ENCODE measurements around the gene ITPKC. TPM values are rescaled to one million over a fixed set of nuclear protein-coding genes. Genes with fewer than 3 reads are reported as not detected.

ITPKC gene
- total and polyA plus RNA-seq, 9 of the 15 experiments (the other 6 are each of a cell fraction or from before 2014, with no cell fraction given) = 0.08 to 9.3 (median 5.8) TPM

- TF ChIP-seq, protein P1, sequence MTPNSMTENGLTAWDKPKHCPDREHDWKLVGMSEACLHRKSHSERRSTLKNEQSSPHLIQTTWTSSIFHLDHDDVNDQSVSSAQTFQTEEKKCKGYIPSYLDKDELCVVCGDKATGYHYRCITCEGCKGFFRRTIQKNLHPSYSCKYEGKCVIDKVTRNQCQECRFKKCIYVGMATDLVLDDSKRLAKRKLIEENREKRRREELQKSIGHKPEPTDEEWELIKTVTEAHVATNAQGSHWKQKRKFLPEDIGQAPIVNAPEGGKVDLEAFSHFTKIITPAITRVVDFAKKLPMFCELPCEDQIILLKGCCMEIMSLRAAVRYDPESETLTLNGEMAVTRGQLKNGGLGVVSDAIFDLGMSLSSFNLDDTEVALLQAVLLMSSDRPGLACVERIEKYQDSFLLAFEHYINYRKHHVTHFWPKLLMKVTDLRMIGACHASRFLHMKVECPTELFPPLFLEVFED (CRISPR knock-in tag; conservative IDR thresholded peaks at IDR 0.05) = no peak
- TF ChIP-seq FIP1L1 (IDR thresholded peaks at IDR 0.05; ENCODE audit: low read depth, low read length, poor library complexity, severe bottlenecking) (no peak), BHLHE40 (IDR thresholded peaks at IDR 0.05; ENCODE audit: low read length) (no peak), DNMT1 (IDR thresholded peaks at IDR 0.05) (no peak), MNT (conservative IDR thresholded peaks at IDR 0.05) (no peak), PYGO2 (tag; IDR thresholded peaks at IDR 0.05) (no peak), CBX3 (IDR thresholded peaks at IDR 0.05; ENCODE audit: borderline replicate concordance in 1 of 2, low read length in 2 of 2) (no peak)
- TF ChIP-seq, protein P2, sequence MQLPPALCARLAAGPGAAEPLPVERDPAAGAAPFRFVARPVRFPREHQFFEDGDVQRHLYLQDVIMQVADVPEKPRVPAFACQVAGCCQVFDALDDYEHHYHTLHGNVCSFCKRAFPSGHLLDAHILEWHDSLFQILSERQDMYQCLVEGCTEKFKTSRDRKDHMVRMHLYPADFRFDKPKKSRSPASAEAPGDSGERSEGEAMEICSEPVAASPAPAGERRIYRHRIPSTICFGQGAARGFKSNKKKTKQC (CRISPR knock-in tag; IDR thresholded peaks at IDR 0.05) = no peak
- TF ChIP-seq, protein P3, sequence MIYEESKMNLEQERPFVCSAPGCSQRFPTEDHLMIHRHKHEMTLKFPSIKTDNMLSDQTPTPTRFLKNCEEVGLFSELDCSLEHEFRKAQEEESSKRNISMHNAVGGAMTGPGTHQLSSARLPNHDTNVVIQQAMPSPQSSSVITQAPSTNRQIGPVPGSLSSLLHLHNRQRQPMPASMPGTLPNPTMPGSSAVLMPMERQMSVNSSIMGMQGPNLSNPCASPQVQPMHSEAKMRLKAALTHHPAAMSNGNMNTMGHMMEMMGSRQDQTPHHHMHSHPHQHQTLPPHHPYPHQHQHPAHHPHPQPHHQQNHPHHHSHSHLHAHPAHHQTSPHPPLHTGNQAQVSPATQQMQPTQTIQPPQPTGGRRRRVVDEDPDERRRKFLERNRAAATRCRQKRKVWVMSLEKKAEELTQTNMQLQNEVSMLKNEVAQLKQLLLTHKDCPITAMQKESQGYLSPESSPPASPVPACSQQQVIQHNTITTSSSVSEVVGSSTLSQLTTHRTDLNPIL (CRISPR knock-in tag; IDR thresholded peaks at IDR 0.05) = no peak
These were observed 23.0 kb upstream of the ITPKC start (continued) for GRCh38 chr19:40693896-40694295.
